ENCODE results near the gene SERPINE1. TPM values are rescaled to one million over a fixed set of nuclear protein-coding genes. Genes with fewer than 3 reads are reported as not detected.

SERPINE1 gene
- total and polyA plus RNA-seq, 2 experiments from 2014 or later: 0.97 to 1.2 TPM

DNA sequence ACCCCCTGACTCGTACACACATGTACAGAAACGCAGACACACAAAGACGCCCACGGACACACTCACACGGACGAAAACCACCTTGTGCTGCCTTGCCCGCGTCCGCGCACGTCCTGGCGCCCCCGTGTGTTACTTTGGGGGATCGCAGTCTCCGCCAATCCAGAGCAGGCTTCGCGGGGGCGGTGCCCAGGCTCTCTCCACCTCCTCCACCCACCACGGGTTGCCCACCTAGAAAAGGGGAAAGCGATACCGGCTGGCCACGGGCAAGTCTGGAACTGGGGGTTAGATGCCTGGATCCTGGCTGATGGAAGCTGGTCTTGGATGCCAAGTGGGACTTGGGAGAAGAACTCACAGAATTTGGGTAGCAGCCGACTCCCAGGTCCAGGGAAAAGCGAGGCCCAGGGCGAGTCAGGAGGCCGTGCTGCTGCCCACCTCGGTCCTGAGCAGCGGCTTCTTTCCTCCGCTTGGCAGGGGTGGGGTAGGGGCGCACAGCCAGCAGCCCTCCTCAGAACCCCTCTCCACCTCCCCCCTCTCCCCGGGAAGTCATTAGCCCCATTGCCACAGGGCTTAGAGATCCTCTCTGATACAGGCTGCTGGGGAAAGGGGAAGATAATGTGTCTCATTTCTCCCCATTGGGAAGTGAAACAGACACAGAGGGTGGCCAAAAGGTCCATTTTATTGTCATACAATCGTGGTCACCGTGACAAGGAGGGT lies 43.1 kb downstream of the SERPINE1 start:
- TF ChIP-seq, protein P1, sequence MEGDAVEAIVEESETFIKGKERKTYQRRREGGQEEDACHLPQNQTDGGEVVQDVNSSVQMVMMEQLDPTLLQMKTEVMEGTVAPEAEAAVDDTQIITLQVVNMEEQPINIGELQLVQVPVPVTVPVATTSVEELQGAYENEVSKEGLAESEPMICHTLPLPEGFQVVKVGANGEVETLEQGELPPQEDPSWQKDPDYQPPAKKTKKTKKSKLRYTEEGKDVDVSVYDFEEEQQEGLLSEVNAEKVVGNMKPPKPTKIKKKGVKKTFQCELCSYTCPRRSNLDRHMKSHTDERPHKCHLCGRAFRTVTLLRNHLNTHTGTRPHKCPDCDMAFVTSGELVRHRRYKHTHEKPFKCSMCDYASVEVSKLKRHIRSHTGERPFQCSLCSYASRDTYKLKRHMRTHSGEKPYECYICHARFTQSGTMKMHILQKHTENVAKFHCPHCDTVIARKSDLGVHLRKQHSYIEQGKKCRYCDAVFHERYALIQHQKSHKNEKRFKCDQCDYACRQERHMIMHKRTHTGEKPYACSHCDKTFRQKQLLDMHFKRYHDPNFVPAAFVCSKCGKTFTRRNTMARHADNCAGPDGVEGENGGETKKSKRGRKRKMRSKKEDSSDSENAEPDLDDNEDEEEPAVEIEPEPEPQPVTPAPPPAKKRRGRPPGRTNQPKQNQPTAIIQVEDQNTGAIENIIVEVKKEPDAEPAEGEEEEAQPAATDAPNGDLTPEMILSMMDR (conservative IDR thresholded peaks at IDR 0.05; ENCODE audit: low read depth in 2 of 2): peak; percentile 89 to 91
- TF ChIP-seq EZH2 (IDR thresholded peaks at IDR 0.05; ENCODE audit: low read depth, unreplicated experiment): peak; percentile 63
- TF ChIP-seq ZNF462 (CRISPR knock-in tag; IDR thresholded peaks at IDR 0.05): no peak
- Histone ChIP-seq H4K20me1 (replicated peaks; ENCODE audit: insufficient read depth) (peaks cover 5% of the 10 kb centered on the region; the same call in 1 of the 2 replicates), H3K36me3 (ENCODE audit: insufficient read depth) (no peaks in the 10 kb centered on the region), H3K4me3 (peak overlapping the region; percentile 76), H3K4me2 (peak overlapping the region; percentile 98), H3K27me3 (ENCODE audit: insufficient read depth) (peaks cover 94% of the 10 kb centered on the region), H2AFZ (peak overlapping the region; percentile 52; the same call in 1 of the 2 replicates), H3K4me1 (ENCODE audit: insufficient read depth) (peaks cover 61% of the 10 kb centered on the region), H3K79me2 (replicated peaks; ENCODE audit: insufficient read depth) (no peaks in the 10 kb centered on the region), H3F3A (replicated peaks; ENCODE audit: low read depth) (peaks cover 20% of the 10 kb centered on the region), H3K9me2 (ENCODE audit: insufficient read depth) (no peaks in the 10 kb centered on the region), H3K27ac (ENCODE audit: low read depth) (no peak overlapping the region)
- Mint-ChIP-seq H3K27ac (no peak overlapping the region), H3K27me3 (ENCODE audit: insufficient read depth, low read depth, poor library complexity) (peaks cover 96% of the 10 kb centered on the region), H3K4me1 (peaks cover 64% of the 10 kb centered on the region), H3K4me3 (peak overlapping the region; percentile 60), H3K36me3 (ENCODE audit: low read depth) (no peaks in the 10 kb centered on the region; the same call in 2 of the 3 replicates), H3K9me3 (peaks cover 4% of the 10 kb centered on the region; the same call in 2 of the 3 replicates)
- ATAC-seq: peak; percentile 5
- DNase-seq (ENCODE audit: low spot score): peak; percentile 83

Measured in GM23338 (cell line).